ENCODE data around the gene MRPS15. TPM values are rescaled to one million over a fixed set of nuclear protein-coding genes. Genes with fewer than 3 reads are reported as not detected.
"Not testable (repeated sequence)": the region's sequence is repeated elsewhere in the genome, so short reads cannot be mapped to it uniquely, and the experiment has no call there.

Gene MRPS15
- total RNA-seq, 4 donors from 2014 or later = 106 to 215 (median 160) TPM

GRCh38 chr1:36492491-36492890 lies 28.3 kb upstream of the MRPS15 start:
- DNase-seq (no peak), ATAC-seq (no peak)
- no peaks in the 10 kb centered on the region for H3K36me3 ChIP-seq
- intact Hi-C loops (cut with DNase I; ENCODE audit: low total_unique reads) = no loop called here
- H3K4me1 ChIP-seq = no peaks in the 10 kb centered on the region
- H3K9me3 ChIP-seq = no peaks in the 10 kb centered on the region
- peaks cover 0 to 2% (median 0%) of the 10 kb centered on the region in 3 donors for H3K27me3 ChIP-seq
- in situ Hi-C loops (cut with MboI; ENCODE audit: low sequenced_read_pairs in 4 of 4) = no loop called here
- no peak for TF ChIP-seq CTCF (IDR thresholded peaks at IDR 0.05 in 4 of 5, conservative IDR thresholded peaks at IDR 0.05 in 1 of 5)
- no peak for TF ChIP-seq POLR2A (IDR thresholded peaks at IDR 0.05)
- no peak overlapping the region for H3K27ac ChIP-seq
- no peak overlapping the region for H3K4me3 ChIP-seq

DNA sequence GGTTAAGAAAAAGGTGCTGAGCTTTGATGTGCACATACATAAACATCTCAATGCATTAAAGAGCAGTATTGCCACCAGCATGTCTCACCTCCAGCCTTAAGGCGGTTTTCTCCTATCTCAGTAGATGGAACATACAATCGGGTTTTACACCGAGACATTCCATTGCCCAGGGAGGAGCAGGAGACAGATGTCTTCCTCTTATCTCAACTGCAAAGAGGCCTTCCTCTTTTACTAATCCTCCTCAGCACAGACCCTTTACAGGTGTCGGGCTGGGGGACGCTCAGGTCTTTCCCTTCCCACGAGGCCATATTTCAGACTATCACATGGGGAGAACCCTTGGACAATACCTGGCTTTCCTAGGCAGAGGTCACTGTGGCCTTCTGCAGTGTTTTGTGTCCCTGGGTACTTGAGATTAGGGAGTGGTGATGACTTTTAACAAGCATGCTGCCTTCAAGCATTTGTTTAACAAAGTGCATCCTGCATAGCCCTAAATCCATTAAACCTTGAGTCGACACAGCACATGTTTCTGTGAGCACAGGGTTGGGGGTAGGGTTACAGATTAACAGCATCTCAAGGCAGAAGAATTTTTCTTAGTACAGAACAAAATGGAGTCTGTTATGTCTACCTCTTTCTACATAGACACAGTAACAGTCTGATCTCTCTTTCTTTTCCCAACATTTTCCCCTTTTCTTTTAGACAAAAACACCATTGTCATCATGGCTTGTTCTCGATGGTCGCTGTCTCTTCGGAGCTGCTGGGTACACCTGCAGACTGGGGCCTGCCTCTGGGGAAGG lies 25.3 kb upstream of the MRPS15 start:
- H3K9me3 ChIP-seq; H3K4me1 ChIP-seq; H3K27me3 ChIP-seq; H3K4me3 ChIP-seq; H3K36me3 ChIP-seq; DNase-seq; H3K27ac ChIP-seq; intact Hi-C loops (cut with DNase I; ENCODE audit: low total_unique reads); ATAC-seq; in situ Hi-C loops (cut with MboI; ENCODE audit: low sequenced_read_pairs in 4 of 4): not testable (repeated sequence)

DNA sequence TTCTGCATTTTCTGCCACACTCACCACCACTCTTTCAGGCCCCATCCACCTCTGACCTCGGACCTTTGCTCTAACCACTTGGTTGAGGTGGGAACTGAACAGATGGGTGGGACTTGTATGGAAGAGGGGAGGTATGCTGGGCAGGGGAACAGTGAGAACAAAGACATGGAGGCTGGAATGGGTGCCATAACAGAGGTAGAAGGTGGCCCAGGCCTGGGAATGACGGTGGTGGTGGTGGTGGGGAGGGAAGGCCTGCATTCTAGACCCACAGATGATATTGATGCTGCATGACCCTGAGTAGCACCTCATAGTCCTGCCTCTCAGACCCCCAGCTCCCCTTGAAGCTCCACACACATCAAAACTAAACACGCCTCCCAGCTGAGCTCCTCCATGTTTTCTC lies 23.7 kb upstream of the MRPS15 start:
- intact Hi-C loops (cut with DNase I; ENCODE audit: low total_unique reads) = no loop called here
- H3K36me3 ChIP-seq = no peaks in the 10 kb centered on the region
- H3K27me3 ChIP-seq = peaks cover 0 to 4% (median 0%) of the 10 kb centered on the region in 3 donors
- no peak for ATAC-seq
- H3K4me3 ChIP-seq = no peak overlapping the region
- TF ChIP-seq CTCF (IDR thresholded peaks at IDR 0.05 in 4 of 5, conservative IDR thresholded peaks at IDR 0.05 in 1 of 5) (no peak), POLR2A (IDR thresholded peaks at IDR 0.05) (no peak)
- no peaks in the 10 kb centered on the region for H3K4me1 ChIP-seq
- DNase-seq = no peak
- H3K27ac ChIP-seq = no peak overlapping the region
- H3K9me3 ChIP-seq = no peaks in the 10 kb centered on the region
- in situ Hi-C loops (cut with MboI; ENCODE audit: low sequenced_read_pairs in 4 of 4) = no loop called here

- H3K27me3 ChIP-seq; DNase-seq; in situ Hi-C loops (cut with MboI; ENCODE audit: low sequenced_read_pairs in 4 of 4); H3K9me3 ChIP-seq; H3K36me3 ChIP-seq; H3K4me3 ChIP-seq; ATAC-seq; intact Hi-C loops (cut with DNase I; ENCODE audit: low total_unique reads); H3K4me1 ChIP-seq: not testable (repeated sequence)
- H3K27ac ChIP-seq = peak overlapping the region in 1 of 4 donors; percentile 29
These were observed 23.1 kb upstream of the MRPS15 start for GRCh38 chr1:36487336-36487725.

GRCh38 chr1:36486439-36487335 lies 22.5 kb upstream of the MRPS15 start:
- Histone ChIP-seq H3K4me1 (no peaks in the 10 kb centered on the region), H3K36me3 (no peaks in the 10 kb centered on the region), H3K9me3 (no peaks in the 10 kb centered on the region), H3K27me3 (peaks cover 0 to 4% (median 0%) of the 10 kb centered on the region in 3 donors), H3K27ac (peak overlapping the region in 1 of 4 donors; percentile 29), H3K4me3 (no peak overlapping the region)
- in situ Hi-C loops (cut with MboI; ENCODE audit: low sequenced_read_pairs in 4 of 4) = no loop called here
- TF ChIP-seq CTCF (IDR thresholded peaks at IDR 0.05 in 4 of 5, conservative IDR thresholded peaks at IDR 0.05 in 1 of 5) (no peak), POLR2A (IDR thresholded peaks at IDR 0.05) (no peak)
- DNase-seq (peak; percentile 12 to 70), ATAC-seq (peak; percentile 62 to 91)
- intact Hi-C loops (cut with DNase I; ENCODE audit: low total_unique reads) = no loop called here
